ENCODE data around the gene CARS1.

The CARS1 gene

GRCh38 chr11:2977113-2977512, 80.1 kb downstream of the CARS1 start:
- no peaks in the 10 kb centered on the region for H3K27me3 ChIP-seq

DNA sequence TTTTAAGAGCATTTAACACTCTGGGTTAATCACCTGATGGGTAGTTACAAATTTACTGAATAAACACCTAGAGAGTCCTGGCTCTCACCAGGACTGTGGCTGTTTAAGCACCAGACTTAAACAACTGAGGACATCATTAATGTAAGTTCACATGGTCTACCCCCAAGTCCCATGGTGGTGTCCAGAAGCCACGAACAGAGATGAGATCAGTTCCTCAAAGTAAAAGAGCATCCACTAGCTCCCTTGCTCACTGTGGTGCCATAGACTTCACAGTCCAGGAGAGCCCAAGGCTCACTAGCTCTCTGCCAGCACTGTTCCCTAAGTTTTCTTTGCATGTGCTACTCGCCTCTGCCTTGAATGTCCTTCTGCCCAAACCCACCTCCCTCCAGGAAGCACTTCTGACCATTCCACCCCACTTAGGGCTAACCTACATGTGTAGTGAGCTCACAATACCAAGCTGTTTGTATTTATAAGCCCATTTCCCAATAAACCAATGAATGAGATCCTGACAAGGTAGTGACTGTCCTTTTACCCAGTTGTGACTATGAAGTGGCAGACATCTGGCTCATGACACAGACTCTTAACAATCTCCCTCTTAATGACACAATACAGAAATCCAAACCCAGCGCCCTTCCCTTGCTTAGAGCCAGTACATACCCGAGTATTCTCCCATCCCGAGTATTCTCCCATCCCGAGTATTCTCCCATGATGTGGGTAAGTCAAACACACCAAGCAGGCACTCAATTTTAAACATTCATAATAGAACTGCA, 80.7 kb downstream of the CARS1 start:
- TF ChIP-seq CTCF (IDR thresholded peaks at IDR 0.05) = no peak
- H3K36me3 ChIP-seq = peaks cover 78% of the 10 kb centered on the region
- H3K4me1 ChIP-seq (ENCODE audit: control insufficient read depth in 1 of 2, insufficient read depth in 1 of 2, low read depth in 1 of 2, low read length in 1 of 2) = no peaks in the 10 kb centered on the region
- H3K27ac ChIP-seq = no peak overlapping the region
- H3K4me3 ChIP-seq (ENCODE audit: low read depth in 1 of 2, low read length in 1 of 2) = no peak overlapping the region
- no peaks in the 10 kb centered on the region for H3K9me3 ChIP-seq
- H3K27me3 ChIP-seq = no peaks in the 10 kb centered on the region

More at GRCh38 chr11:2977113-2977512, 80.1 kb downstream of the CARS1 start:
- H3K4me1 ChIP-seq (ENCODE audit: control insufficient read depth in 1 of 2, insufficient read depth in 1 of 2, low read depth in 1 of 2, low read length in 1 of 2) = no peaks in the 10 kb centered on the region
- TF ChIP-seq CTCF (IDR thresholded peaks at IDR 0.05) = no peak
- no peak overlapping the region for H3K27ac ChIP-seq
- H3K9me3 ChIP-seq = no peaks in the 10 kb centered on the region
- H3K36me3 ChIP-seq = peaks cover 72% of the 10 kb centered on the region
- no peak overlapping the region for H3K4me3 ChIP-seq (ENCODE audit: low read depth in 1 of 2, low read length in 1 of 2)

DNA sequence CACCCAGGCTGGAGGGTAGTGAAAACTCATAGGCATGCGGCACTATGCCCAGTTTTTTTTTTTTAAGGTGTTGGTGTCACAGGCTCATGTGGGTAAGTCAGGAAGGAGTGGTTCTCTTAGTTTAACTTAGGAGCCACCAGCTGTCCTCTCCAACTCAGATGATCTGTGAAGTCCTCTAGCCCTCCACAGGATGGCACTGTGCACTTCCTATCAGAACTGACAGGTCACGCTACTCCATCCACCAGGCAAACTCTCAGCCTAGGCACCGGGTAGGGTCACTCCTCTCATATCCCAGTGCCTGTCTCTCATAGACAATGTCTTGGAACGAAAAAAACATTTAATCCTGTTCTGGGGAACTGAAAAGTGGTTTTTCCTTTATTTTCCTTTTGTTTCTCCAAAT, 81.6 kb downstream of the CARS1 start:
- Histone ChIP-seq H3K36me3 (peaks cover 87% of the 10 kb centered on the region), H3K27ac (no peak overlapping the region), H3K9me3 (no peaks in the 10 kb centered on the region), H3K4me3 (ENCODE audit: low read depth in 1 of 2, low read length in 1 of 2) (no peak overlapping the region), H3K27me3 (no peaks in the 10 kb centered on the region), H3K4me1 (ENCODE audit: control insufficient read depth in 1 of 2, insufficient read depth in 1 of 2, low read depth in 1 of 2, low read length in 1 of 2) (no peaks in the 10 kb centered on the region)
- TF ChIP-seq CTCF (IDR thresholded peaks at IDR 0.05) = no peak

GRCh38 chr11:2974272-2974671, 83.0 kb downstream of the CARS1 start:
- no peak overlapping the region for H3K27ac ChIP-seq
- no peaks in the 10 kb centered on the region for H3K27me3 ChIP-seq
- no peak overlapping the region for H3K4me3 ChIP-seq (ENCODE audit: low read depth in 1 of 2, low read length in 1 of 2)
- peaks cover 97% of the 10 kb centered on the region for H3K36me3 ChIP-seq
- H3K9me3 ChIP-seq = no peaks in the 10 kb centered on the region
- no peaks in the 10 kb centered on the region for H3K4me1 ChIP-seq (ENCODE audit: control insufficient read depth in 1 of 2, insufficient read depth in 1 of 2, low read depth in 1 of 2, low read length in 1 of 2)
- no peak for TF ChIP-seq CTCF (IDR thresholded peaks at IDR 0.05)

- Histone ChIP-seq H3K9me3 (no peaks in the 10 kb centered on the region), H3K27me3 (no peaks in the 10 kb centered on the region), H3K4me3 (ENCODE audit: low read depth in 1 of 2, low read length in 1 of 2) (no peak overlapping the region), H3K4me1 (ENCODE audit: control insufficient read depth in 1 of 2, insufficient read depth in 1 of 2, low read depth in 1 of 2, low read length in 1 of 2) (peaks cover 0 to 4% of the 10 kb centered on the region in 2 experiments), H3K36me3 (peaks cover 98% of the 10 kb centered on the region), H3K27ac (no peak overlapping the region)
- no peak for TF ChIP-seq CTCF (IDR thresholded peaks at IDR 0.05)
Observed at GRCh38 chr11:2968341-2968900, 88.8 kb downstream of the CARS1 start.
